OCI-M2 (cell line): Measurements from ENCODE around the gene GALNT14.
"Not testable (repeated sequence)": the region's sequence is repeated elsewhere in the genome, so short reads cannot be mapped to it uniquely, and the experiment has no call there.

ENCODE experiments used
- DNase-seq: peaks from one replicate; lab custom pipeline; 2025; ENCODE audit not compliant: unreplicated experiment; lab: John Stamatoyannopoulos, UW

Gene GALNT14, protein sequence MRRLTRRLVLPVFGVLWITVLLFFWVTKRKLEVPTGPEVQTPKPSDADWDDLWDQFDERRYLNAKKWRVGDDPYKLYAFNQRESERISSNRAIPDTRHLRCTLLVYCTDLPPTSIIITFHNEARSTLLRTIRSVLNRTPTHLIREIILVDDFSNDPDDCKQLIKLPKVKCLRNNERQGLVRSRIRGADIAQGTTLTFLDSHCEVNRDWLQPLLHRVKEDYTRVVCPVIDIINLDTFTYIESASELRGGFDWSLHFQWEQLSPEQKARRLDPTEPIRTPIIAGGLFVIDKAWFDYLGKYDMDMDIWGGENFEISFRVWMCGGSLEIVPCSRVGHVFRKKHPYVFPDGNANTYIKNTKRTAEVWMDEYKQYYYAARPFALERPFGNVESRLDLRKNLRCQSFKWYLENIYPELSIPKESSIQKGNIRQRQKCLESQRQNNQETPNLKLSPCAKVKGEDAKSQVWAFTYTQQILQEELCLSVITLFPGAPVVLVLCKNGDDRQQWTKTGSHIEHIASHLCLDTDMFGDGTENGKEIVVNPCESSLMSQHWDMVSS

DNA sequence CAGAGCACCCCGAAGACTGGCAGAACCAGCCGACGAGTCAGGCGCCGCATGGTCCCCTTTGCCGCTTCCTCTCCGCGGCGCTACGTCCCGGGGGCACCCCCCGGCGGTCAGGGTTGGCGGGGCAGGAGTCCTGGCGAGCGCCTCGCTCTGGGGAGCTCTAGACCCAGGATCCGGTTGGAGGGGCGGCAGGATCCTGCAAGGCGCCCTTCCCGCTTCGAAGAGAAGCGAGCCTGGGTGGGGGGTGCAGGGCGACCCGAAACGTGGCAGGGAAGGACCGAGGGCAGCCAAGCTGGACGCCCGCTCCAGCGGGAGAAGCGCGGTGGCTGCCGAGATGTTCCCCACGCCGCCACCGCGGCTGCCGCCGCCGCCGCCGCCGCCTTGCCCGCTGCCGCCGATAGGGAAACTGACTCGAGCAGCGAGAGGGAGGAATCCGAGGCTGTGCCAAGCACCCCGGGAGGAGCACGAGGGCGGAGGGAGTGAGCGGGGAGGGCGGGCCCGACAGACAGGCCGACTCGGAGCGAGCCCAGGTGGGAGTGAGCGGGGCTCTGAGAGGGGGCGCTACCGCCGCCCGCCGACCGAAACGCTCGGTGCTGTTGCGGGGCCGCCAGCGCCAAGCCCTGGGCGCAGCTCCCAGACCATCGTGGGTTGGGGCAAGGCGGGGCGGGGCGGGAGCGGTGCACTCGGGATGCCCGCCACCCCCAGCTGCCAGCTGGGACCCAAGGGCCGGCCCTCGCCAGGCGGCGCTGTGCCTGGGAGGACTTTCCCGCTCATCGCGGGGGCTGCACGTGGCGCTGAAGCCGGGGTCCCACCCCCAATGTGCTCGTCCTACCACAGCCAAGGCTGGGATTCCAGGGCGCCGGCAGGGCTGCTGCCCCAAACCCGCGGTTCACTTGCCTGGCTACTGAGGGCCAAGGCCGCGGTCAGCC is at the start of gene GALNT14:
Gene GALNT14, minus strand, starts transcription at position 404 of the 926 bp plus-strand sequence. Its CDS starts 354 bp downstream, at position 50.
- no peak for DNase-seq

DNA sequence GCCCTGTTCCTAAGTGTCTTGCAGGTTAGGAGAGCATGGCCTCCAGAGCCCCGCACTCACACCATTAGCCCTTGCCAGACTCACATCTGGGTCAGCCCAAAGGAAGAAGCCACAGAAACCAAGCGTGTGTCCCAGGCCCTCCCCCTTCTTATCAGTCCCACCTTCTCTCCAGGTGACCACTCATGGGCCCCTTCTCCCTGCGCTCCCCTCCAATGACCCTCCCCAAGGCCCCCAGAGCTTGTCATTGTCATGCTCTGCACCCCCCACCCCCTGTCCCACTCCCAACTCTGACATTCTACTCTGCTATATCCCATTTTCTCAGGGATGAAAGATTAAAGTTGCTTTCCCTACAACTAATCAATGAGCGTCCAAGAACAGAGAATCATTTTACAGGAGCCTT is 48.9 kb upstream of the GALNT14 start:
- DNase-seq, result no peak

DNA sequence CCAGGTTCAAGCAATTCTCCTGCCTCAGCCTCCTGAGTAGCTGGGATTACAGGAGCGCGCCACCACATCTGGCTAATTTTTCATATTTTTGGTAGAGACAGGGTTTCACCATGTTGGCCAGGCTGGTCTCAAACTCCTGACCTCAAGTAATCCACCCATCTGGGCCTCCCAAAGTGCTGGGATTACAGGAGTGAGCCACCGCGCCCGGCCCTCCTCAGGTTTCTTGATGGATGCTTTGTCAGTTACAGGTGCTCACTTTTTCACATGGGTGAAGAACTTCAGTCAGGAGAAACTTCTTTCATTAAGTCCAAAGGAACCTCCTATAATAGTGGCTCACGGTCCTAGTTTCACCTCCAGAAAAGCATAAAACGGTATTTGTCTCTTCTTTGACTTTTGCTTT is 45.7 kb upstream of the GALNT14 start:
- DNase-seq, result not testable (repeated sequence)

DNA sequence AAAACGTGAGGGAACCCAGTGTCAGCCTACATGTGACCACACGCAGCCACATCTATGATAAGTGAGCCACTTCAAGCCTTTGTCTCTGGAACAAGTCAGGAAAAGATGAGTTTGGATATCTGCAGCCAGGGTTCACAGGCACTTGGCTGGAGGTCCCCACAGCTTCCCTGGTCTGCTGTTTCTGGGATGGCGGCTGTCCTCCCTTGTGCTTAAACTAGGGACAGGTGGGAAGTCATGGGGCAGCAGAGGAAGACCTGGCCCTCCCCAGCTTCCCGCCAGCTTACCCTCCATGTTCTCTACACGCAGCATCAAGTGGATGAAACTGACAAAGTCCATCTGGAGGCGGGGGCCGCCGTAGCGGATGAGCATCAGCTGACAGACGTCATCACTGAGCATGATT is 38.5 kb upstream of the GALNT14 start:
- no peak for DNase-seq

DNA sequence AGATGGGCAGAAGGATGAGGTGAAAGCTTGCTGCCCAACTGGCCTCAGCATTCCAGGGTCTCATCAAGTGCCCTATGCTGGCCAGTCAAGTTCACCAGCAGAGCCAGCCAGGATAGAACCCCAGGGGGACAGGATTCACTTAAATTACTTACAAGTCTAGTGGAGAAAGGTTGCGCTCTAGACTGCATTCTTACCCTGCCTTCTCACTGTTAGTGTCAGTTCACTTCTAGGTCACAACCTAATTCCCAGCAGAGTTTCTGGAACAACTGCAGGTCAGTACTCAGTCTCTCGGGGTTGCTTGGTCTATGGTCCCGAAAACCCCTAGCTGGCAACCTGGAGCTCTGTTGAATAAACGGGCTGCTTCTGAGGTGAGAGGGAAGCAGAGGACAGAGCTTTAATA is 32.9 kb upstream of the GALNT14 start:
- no peak for DNase-seq

DNA sequence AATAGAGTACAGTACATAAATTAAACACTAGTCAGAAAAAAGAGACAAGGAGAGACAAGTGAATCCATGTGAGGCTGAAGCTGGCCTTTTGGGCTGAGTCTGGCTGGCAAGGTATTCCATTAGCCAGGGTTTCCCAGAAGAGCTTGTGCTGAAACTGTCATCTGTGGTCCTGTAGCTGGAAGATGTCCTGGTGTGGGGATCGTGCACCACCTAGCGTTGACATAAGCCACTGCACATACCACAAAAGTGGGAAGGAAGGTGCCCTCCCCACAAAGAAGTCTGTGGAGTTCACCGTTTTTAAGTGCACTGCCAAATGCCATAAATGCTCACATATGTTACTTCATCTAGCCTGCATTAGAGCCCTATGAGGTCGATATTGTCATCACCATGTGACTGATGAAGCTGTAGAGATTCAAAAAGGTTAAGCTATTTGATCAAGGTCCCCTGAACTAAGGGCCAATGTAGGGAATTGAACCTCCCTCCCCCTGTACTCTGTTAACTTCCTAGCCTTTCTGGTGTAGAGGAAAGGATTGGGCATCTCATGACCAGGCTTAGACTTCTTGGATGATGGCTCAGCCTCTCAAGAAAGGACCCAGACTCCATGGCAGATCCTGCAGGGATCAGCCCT is 31.9 kb upstream of the GALNT14 start:
- no peak for DNase-seq

DNA sequence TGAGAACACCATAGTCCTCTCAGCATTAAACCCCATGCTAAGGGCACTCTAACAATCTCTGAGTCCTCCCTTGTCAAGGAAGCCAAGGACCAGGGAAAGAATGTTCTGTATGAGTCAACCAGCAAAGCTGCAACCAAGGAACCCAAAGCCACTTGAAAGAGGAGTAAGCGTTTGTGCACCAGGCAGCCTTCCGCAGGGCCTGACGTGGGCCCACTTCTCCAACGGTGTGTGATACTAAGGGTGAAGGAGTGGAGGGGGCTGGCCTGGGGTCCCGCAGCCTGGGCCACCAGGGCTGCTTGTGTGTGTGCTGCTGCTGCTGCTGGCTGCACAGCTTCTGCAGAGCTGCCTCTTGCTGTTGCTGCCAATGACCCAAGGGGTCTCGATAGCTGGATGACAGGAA is 30.1 kb upstream of the GALNT14 start:
- no peak for DNase-seq

DNA sequence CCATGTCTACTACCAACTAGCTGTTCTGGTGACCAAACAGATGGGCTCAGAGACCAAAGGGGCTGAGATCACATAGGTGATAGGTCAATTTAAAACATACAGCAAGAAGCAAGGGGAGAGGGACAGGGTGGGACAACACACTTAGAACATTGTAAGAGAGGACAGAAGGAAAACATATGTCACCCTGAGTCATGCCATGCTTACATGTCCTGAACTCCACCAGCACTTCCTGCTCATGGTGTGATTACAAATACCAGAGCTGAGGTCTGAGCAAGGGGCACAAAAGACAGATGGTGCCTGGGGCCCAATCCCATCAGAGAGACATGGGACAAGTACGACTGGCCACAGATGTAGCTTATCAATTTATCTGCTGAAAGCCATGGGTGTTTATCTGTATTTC is 28.7 kb upstream of the GALNT14 start:
- no peak for DNase-seq

DNA sequence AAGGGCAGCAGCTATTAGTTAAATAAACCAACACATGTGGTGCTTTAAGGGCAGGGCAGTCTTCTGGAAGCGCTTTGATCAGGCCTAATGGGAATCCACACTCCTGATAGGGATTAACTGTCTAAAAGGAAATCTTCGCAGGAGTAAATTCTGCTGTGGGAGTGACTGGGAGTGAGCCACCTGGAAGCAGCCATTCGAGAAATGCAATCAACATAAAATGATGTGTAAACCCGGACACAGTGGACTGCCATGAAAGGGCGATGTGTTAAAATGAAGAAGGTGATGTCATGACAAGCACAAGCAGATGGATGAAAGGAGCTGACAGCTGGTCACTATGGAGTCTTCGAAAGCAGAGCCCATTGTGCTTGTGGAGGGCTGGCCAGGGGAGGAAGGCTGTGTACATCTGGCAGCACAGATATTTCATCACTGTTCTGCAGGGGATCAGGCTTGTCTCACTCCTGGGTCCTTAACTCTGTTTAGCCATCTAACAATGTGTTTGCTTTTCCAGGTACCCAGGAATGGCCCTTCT is 24.8 kb upstream of the GALNT14 start:
- no peak for DNase-seq

DNA sequence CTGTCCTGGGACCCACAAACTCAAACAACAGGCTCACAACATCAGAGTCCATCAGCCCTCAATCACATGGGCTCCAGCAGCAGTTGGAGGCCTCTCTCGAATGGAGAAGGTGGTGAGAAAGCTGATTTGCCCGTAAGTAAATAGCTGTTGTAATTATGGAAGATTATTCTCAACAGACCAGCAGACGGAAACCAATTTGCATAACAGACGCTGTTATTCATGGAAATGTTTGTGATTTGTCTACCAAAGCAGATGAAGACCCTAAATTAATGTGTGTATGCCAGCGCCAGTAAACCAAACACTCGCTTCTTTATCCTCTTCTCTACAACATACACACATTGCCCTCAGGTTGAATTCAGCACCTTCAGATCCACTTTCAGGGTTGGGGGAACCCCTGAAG is 23.4 kb upstream of the GALNT14 start:
- no peak for DNase-seq

DNA sequence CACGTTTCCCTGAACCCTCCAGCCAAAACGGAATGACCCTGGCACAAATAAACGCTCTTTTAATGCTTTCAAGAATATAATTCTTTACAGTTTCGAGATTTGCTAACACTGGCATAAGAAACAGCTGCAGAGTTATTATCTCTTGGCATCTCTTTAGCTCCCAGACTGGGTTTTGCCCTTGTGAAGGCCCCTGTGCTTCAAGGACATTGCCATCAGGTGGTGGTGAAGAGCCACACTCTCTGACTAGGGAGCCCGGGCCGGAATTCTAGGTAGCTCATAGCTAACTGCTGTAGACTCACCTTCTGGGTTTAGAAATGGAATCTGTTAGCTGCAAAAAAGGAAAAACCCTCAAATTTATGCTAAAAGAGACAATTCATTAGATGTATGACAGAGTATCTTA is 13.3 kb upstream of the GALNT14 start:
- no peak for DNase-seq

DNA sequence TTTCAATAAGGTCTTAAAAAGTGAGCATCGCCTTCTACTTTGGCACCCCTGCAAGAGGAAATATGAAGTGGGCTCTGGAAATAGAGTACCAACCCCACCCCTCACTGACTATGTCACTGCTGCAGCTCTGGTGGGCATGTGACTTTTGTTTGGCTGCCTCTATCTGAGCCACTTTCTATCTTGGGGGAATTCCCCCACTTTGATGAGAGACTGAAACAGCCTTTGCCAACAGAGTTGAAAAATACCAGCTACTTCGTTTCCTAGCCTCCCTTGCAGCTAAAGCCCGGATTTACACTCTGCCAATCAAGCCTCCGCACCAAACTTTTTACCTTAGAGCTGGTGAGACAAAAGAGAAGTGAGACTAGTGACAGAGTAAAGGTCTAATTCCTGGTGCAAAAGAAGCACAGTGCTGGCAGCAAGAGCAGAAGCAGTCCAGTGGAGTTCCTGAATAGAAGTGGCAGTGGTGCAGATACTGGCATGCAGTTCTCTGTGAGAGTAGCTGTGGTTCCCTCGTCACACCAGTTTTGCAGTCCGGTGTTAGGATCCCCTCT is 12.0 kb upstream of the GALNT14 start:
- DNase-seq, result no peak

DNA sequence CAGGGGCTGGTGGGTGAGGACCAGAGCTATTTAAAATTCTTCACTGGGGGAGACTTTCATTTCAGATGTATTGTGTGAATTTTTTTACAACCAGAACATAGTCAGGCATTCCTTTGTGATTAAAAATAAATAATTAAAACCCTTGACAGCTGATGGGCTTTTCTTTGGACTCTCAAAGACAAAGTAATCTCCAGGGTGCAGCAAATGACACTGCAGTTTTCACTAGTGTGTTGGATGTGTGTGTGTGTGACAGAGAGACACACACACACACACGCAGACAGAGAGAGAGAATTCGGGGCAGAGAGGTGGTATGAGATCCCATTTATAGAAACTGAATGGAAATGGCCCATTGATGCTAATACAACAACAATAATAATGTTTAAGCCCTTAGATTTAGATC is 10.3 kb upstream of the GALNT14 start:
- DNase-seq, result no peak

DNA sequence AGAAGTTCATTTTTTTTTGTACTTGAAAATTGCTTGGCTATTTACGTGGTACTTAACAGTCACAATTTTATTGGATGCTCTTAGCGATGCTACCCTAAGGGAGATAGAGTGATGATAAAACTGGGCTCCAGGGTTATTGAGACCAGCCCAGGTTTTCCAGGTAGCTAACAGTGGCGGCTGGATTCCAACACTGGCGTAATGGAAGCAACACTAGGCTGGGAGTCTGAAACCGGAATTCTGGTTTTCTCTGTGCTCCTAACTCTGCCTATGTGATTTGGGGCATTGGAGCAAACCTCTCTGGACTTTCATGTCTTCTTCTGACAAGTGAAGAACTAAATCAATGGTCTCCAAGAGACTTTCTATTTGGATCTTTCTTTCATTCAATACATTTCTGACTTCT is 9.4 kb upstream of the GALNT14 start:
- DNase-seq, result no peak

DNA sequence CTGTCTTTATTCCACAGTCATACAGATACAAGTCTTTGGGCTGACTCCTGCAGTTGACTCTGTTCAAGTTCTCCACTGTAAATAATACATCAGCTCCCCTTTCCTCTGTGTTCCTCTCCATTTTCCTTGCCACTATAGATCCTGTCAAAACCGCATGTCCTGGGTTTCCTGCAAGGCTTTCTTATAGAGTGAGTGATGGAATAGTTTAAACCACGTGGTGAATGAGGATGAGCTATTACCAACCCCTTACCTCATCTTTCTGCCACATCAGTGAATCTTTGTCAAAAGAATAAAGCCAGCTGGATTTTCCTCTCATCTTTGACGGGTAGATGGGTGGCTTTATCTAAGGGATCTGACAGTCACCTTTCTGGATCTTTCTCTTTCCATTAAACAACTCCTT is 3.9 kb upstream of the GALNT14 start:
- DNase-seq, result no peak

DNA sequence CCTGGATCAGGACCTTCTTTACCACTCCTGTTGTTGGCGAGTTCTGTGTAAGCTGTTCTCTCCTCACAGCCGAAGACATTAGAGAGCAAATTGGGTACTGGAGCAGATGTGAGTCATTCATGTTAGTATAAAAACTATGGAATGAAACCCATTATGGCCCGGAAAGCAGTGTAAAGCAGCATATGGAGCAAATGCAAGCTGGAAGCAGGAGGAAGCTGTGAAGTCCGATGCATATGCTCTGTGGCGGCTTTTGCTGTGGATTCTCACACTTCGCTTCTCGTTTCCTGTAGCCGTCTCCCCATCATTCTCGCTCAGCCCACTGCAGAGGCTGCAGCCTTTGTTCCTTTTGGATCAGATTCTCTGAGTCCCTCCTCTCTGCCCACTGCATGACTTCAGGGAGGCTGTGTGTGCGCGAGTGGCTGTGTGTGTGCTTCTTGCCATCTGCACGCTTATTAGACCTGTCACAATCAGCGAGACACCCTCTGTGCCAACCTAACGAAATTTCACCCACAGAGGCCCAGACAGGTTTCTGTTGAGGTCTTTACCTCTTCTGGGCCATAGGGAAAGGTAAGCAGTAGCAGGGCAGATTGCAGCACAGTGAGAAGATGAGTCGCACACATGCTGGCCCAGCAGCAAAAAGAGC is 3.3 kb upstream of the GALNT14 start:
- no peak for DNase-seq

DNA sequence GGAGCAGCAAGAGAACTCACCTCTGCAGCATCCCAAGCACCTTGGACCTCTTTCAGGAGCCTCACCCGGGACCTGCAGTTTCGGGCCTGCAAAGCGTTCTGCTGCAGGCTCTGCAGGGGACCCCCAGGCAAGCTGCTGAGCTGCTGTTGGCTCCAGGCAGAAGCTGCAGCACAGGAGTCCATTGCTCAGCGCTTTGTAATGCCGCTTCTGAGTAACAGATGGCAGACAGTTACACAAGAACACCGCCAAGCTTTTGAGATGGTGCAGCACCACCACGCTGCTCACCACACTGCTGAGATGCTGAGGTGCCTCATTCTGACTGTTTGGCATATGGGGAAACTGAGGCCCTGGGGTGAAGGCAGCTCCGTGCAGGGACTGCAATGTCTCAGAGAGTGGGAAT is 1.9 kb upstream of the GALNT14 start:
- no peak for DNase-seq

DNA sequence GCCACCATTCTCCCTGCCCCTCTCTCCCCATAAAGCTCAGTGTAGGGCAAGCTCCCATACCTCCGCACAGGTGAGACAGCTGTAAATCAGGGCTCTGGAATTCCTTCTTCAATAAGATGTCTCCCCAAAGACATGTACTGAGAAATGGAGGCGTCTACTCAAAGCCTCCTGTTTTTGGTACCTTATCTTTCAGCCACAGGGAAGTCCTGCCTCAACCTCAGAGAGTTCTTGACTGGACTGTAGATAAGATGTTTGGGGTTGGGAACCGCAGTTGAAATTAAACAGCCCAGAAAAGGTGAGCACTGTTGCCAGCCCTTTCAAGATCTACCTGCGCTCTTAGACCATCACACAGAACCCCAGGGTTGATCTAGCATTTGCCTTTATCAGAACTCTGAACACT is 1.4 kb upstream of the GALNT14 start:
- DNase-seq, result no peak

DNA sequence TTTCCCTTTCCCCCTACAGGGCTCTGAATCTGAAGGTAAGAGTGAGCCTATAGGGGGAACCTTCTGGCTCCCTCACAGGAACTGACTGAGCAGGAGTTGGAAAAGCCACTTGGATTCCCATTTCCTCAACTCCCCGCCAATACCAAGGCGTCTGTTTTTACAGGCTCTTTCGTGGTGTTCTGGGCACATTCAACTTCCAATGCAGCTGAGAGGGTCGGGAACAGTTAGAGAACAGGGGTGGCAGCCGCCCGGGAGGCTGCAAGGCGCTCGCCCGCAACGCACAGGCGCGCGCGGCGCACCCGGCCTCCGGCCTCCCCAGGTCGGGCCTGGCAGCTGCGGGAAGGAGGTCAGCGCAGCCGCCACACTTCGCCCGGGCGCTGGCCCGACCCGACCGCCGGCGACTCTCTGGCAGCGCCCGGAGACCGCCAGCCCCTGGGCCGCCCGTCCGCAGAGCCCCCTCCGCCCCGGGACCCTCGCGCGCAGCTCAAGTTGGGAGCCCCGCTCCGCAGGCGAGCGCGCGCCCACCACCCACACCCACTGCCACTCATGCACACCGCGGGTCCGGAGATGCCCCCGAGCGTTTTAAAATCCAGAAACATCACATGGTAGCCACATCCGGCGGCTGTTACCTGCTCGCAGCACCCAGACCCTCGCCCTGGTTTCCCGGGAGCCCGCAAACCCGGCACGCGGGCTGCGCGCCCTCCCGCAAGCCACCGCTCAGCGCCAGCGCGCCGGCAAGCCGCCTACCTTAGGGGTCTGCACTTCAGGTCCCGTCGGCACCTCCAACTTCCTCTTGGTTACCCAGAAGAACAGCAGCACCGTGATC is 816 bp downstream of the GALNT14 start:
- DNase-seq, result no peak
